Gastrocnemius medialis (tissue), 4 donors: ENCODE results near the gene ARHGAP40. TPM values are rescaled to one million over a fixed set of nuclear protein-coding genes. Genes with fewer than 3 reads are reported as not detected.

Experiments
- ATAC-seq, 2 donors: fragments of 150-250 bp; one replicate each; pipeline ENCODE4 v1.9.1; 2016
- DNase-seq, 2 donors: peaks; one replicate each; pipeline ENCODE4 v3.0.0-alpha.2; 2019
- H3K27ac ChIP-seq, 4 donors: fragments of 200-600 bp; sonication (generic); 1 replicate in 1 of 4; 2 replicates in 3 of 4; pipeline ENCODE4 v1.5.1; 2016 to 2018; ENCODE audit warnings: mild to moderate bottlenecking in 2 of 4, moderate library complexity in 1 of 4
- H3K27me3 ChIP-seq, 3 donors: fragments of 200-600 bp; sonication (generic) in 2 of 3; 1 replicate in 1 of 3; 2 replicates in 2 of 3; pipeline versions ENCODE4 v1.5.1 to v1.6.0; 2016 to 2019; ENCODE audit warnings: mild to moderate bottlenecking in 1 of 3, moderate library complexity in 1 of 3
- H3K36me3 ChIP-seq, 2 donors: fragments of 200-600 bp; sonication (generic) in 1 of 2; one replicate each; pipeline ENCODE4 v1.5.1; 2017 to 2018
- H3K4me1 ChIP-seq, 2 donors: fragments of 200-600 bp; sonication (generic) in 1 of 2; one replicate each; pipeline ENCODE4 v1.5.1; 2016 to 2017; ENCODE audit warnings: mild to moderate bottlenecking in 2 of 2
- H3K4me3 ChIP-seq, 4 donors: fragments of 200-600 bp; sonication (generic) in 3 of 4; 1 replicate in 1 of 4; 2 replicates in 3 of 4; pipeline ENCODE4 v1.5.1; 2016 to 2019; ENCODE audit warnings: mild to moderate bottlenecking in 2 of 4
- H3K9me3 ChIP-seq, 3 donors: fragments of 200-600 bp; sonication (generic) in 2 of 3; 1 replicate in 1 of 3; 2 replicates in 2 of 3; pipeline ENCODE4 v1.5.1; 2016 to 2019
- POLR2A ChIP-seq, 2 donors: fragments of 450-650 bp; IDR thresholded peaks; one replicate each; pipeline ENCODE4 v1.6.1; 2017; ENCODE audit warnings: antibody characterized with exemption in 2 of 2, mild to moderate bottlenecking in 2 of 2, moderate library complexity in 2 of 2
- in situ Hi-C, 4 donors: fragments of 200-750 bp; cut with MboI; loops; one replicate each; pipeline versions ENCODE4 v1.15.0 to v1.8.0; 2017; ENCODE audit warnings: low sequenced_read_pairs in 4 of 4
- intact Hi-C: fragments of 100-400 bp; cut with DNase I; formaldehyde crosslinking; loops from one replicate; pipeline ENCODE4 v1.15.1; 2023; ENCODE audit warnings: low total_unique reads
- total RNA-seq, 4 donors: library from RNA; depleted of rRNA; stranded (reverse); fragments of >200 nt; gene quantifications; one replicate each; pipeline versions ENCODE4 v1.1.0 to v1.2.3, GENCODE V29; 2016
- TF ChIP-seq, protein P1 (sequence below), 5 experiments: fragments of 450-650 bp in 3 of 5; fragments of 200-600 bp in 2 of 5; sonication (generic) in 2 of 5; IDR thresholded peaks in 4 of 5; conservative IDR thresholded peaks in 1 of 5; 1 replicate in 4 of 5; 2 replicates in 1 of 5; pipeline ENCODE4 v1.5.1; 2016 to 2019; ENCODE audit warnings: antibody characterized with exemption in 5 of 5, mild to moderate bottlenecking in 3 of 5, moderate library complexity in 3 of 5

The ARHGAP40 gene
- total RNA-seq: not detected

DNA sequence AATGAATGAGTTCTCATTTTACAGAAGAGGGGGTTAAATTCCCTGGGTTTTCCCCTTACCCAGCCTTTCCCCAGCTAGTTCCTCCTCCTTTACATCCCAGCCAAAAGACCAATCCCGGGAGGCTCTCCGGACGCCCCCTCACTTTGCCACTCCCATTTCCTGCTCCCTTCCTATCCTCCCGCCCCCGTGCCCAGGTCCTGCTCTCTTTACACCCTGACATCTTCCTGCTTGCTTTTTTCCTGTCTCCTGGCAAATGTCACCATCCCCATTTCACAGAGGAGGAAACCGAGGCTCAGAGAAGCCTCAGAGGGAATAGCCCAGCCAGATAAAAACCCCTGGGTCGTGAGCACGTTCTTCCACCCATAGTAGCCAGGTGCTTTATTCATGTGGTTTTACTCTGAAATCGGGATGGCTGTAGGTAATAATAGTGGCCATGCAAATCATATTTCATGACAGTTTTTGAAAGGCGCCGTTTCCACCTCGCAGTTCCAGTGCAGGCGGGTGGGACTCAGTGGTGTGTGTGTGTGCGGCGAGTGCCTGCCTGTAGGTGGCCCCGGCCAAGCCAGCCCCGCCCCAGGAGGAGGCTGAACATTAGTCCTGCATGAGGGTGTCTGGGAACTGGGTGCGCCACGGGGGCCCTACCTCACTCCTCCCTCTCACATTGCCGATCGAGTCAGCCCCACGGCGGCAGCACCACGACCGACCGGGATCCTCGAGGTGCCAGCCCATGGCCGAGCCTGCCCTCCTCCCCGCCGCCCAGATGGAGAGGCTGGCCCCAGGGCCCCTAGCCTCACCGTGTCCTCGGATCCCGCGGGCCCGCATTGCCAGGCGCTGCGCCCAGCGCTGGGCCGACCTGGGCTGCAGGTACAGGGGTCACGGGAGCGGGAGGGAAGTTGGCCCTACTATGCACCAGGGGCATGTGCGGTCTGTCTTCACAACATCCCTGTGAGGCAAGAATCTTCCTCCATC is at the start of gene ARHGAP40:
ARHGAP40 (plus strand) TSS at position 594 of the 969 bp plus-strand sequence.
- TF ChIP-seq, protein P1, sequence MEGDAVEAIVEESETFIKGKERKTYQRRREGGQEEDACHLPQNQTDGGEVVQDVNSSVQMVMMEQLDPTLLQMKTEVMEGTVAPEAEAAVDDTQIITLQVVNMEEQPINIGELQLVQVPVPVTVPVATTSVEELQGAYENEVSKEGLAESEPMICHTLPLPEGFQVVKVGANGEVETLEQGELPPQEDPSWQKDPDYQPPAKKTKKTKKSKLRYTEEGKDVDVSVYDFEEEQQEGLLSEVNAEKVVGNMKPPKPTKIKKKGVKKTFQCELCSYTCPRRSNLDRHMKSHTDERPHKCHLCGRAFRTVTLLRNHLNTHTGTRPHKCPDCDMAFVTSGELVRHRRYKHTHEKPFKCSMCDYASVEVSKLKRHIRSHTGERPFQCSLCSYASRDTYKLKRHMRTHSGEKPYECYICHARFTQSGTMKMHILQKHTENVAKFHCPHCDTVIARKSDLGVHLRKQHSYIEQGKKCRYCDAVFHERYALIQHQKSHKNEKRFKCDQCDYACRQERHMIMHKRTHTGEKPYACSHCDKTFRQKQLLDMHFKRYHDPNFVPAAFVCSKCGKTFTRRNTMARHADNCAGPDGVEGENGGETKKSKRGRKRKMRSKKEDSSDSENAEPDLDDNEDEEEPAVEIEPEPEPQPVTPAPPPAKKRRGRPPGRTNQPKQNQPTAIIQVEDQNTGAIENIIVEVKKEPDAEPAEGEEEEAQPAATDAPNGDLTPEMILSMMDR (IDR thresholded peaks at IDR 0.05 in 4 of 5, conservative IDR thresholded peaks at IDR 0.05 in 1 of 5): no peak
- no peak for TF ChIP-seq POLR2A (IDR thresholded peaks at IDR 0.05)
- in situ Hi-C loops (no loop called here), intact Hi-C loops (no loop called here)
- no peak for DNase-seq
- H3K27ac ChIP-seq: no peak within 1 kb of the TSS
- H3K4me1 ChIP-seq: no peaks in the 10 kb centered on the region
- H3K27me3 ChIP-seq: peaks cover 23 to 38% (median 37%) of the 10 kb centered on the region in 3 donors
- H3K4me3 ChIP-seq: no peak within 1 kb of the TSS
- H3K36me3 ChIP-seq: no peaks in the 10 kb centered on the region
- no peak for ATAC-seq
- no peaks in the 10 kb centered on the region for H3K9me3 ChIP-seq

DNA sequence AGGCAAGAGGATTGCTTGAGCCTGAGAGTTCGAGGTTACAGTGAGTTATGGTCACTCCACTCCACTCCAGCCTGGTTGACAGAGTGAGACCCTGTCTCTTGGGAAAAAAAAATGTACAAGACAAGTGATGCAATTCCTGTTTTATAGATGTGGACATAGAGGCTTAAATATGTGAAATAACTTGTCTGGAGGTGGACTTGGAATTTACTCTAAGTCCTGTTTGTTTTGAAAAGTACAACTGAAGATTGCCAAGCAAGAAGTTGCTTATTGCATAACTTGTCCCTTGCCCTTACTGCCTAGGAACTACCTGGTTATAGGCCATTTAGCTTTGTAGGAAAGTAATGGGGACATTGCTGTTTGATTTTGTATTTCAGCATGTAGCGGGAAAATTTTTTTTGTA is 46.6 kb upstream of the ARHGAP40 start:
- no peak for ATAC-seq

GRCh38 chr20:38555395-38555794 is 46.2 kb upstream of the ARHGAP40 start:
- in situ Hi-C loops: no loop called here
- TF ChIP-seq, protein P1 (IDR thresholded peaks at IDR 0.05 in 4 of 5, conservative IDR thresholded peaks at IDR 0.05 in 1 of 5): no peak
- no peak for TF ChIP-seq POLR2A (IDR thresholded peaks at IDR 0.05)
- no peak overlapping the region for H3K4me3 ChIP-seq
- intact Hi-C loops: no loop called here
- no peaks in the 10 kb centered on the region for H3K9me3 ChIP-seq
- no peak for ATAC-seq
- no peaks in the 10 kb centered on the region for H3K27me3 ChIP-seq
- peaks cover 3 to 91% of the 10 kb centered on the region in 2 donors for H3K36me3 ChIP-seq
- H3K27ac ChIP-seq: no peak overlapping the region
- DNase-seq: no peak
- no peaks in the 10 kb centered on the region for H3K4me1 ChIP-seq

More for the DNA sequence above, 46.6 kb upstream of the ARHGAP40 start:
- Histone ChIP-seq H3K4me1 (no peaks in the 10 kb centered on the region), H3K27me3 (no peaks in the 10 kb centered on the region), H3K9me3 (no peaks in the 10 kb centered on the region), H3K27ac (no peak overlapping the region), H3K4me3 (no peak overlapping the region), H3K36me3 (peaks cover 3 to 91% of the 10 kb centered on the region in 2 donors)
- in situ Hi-C loops: no loop called here
- TF ChIP-seq, protein P1 (IDR thresholded peaks at IDR 0.05 in 4 of 5, conservative IDR thresholded peaks at IDR 0.05 in 1 of 5): no peak
- TF ChIP-seq POLR2A (IDR thresholded peaks at IDR 0.05): no peak
- intact Hi-C loops: no loop called here
- no peak for DNase-seq

DNA sequence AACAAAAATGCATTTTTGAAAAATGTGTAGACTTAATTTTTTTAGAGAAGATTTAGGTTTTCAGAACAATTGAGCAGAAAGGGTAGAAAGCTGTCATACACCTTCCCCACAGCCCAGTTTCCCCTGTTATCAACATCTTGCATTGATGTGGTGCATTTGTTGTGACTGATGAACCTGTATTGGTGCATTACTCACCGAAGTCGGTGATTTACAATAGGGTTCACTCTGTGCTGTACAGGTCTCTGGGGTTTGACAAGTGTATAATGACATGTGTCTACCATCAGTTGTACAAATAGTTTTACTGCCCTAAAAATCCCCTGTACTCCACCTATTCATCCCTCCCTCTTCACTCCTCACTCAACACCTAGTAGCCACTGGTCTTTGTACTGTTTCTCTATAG is 44.4 kb upstream of the ARHGAP40 start:
- Histone ChIP-seq H3K4me1 (no peaks in the 10 kb centered on the region), H3K9me3 (no peaks in the 10 kb centered on the region), H3K27ac (no peak overlapping the region), H3K27me3 (no peaks in the 10 kb centered on the region), H3K4me3 (no peak overlapping the region), H3K36me3 (peaks cover 3 to 83% of the 10 kb centered on the region in 2 donors)
- in situ Hi-C loops: no loop called here
- ATAC-seq (no peak), DNase-seq (no peak)
- TF ChIP-seq, protein P1 (IDR thresholded peaks at IDR 0.05 in 4 of 5, conservative IDR thresholded peaks at IDR 0.05 in 1 of 5): no peak
- no peak for TF ChIP-seq POLR2A (IDR thresholded peaks at IDR 0.05)
- intact Hi-C loops: no loop called here
